IMR-90 (cell line): ENCODE results near the gene SERPINB3. TPM values are rescaled to one million over a fixed set of nuclear protein-coding genes. Genes with fewer than 3 reads are reported as not detected.

ENCODE experiments used
- polyA plus RNA-seq, 3 experiments: library from polyadenylated mRNA; depleted of rRNA; stranded (reverse); fragments of >200 nt; gene quantifications; 2 replicates each; pipeline ENCODE4 v1.2.3, GENCODE V29; 2012; ENCODE audit warnings: low replicate concordance in 1 of 3
- total RNA-seq: library from RNA; depleted of rRNA; stranded (reverse); fragments of >200 nt; gene quantifications from 2 replicates; pipeline ENCODE4 v1.2.3, GENCODE V29; 2012; rRNA removed

SERPINB3 gene
- total and polyA plus RNA-seq, 2 of the 4 experiments (the other 2 are of a cell fraction): not detected

Other genes with a start within 250 kb of the SERPINB3 start
- 31.5 and 41.1 TPM in 2 replicates for gene VPS4B, start 239.4 kb downstream of the SERPINB3 start, total RNA-seq
- gene VPS4B, start 239.4 kb downstream of the SERPINB3 start, polyA plus RNA-seq (2012; rRNA removed): 14.3 and 16.2 TPM in 2 replicates
- not detected in 2 replicates for gene SERPINB5, start 184.9 kb downstream of the SERPINB3 start, total RNA-seq
- not detected in 2 replicates for gene SERPINB5, start 184.9 kb downstream of the SERPINB3 start, polyA plus RNA-seq (2012; rRNA removed)
- gene SERPINB12, start 119.5 kb downstream of the SERPINB3 start, total RNA-seq: not detected in 2 replicates
- gene SERPINB12, start 119.5 kb downstream of the SERPINB3 start, polyA plus RNA-seq (2012; rRNA removed): not detected in 2 replicates
- gene SERPINB13, start 74.5 kb downstream of the SERPINB3 start, total RNA-seq: not detected in 2 replicates
- gene SERPINB13, start 74.5 kb downstream of the SERPINB3 start, polyA plus RNA-seq (2012; rRNA removed): not detected in 2 replicates
- not detected in 2 replicates for gene SERPINB4, start 17.6 kb downstream of the SERPINB3 start, total RNA-seq
- not detected in 2 replicates for gene SERPINB4, start 17.6 kb downstream of the SERPINB3 start, polyA plus RNA-seq (2012; rRNA removed)
- gene SERPINB11, start 41.1 kb upstream of the SERPINB3 start, total RNA-seq: 0.18 TPM in 1 of 2 replicates, not detected in the other
- gene SERPINB11, start 41.1 kb upstream of the SERPINB3 start, polyA plus RNA-seq (2012; rRNA removed): 0.12 TPM in 1 of 2 replicates, not detected in the other
- gene SERPINB7, start 113.5 kb upstream of the SERPINB3 start, total RNA-seq: 100 and 120 TPM in 2 replicates
- 76.5 and 79.9 TPM in 2 replicates for gene SERPINB7, start 113.5 kb upstream of the SERPINB3 start, polyA plus RNA-seq (2012; rRNA removed)
- gene SERPINB2, start 225.8 kb upstream of the SERPINB3 start, total RNA-seq: 34.4 and 43.0 TPM in 2 replicates
- gene SERPINB2, start 225.8 kb upstream of the SERPINB3 start, polyA plus RNA-seq (2012; rRNA removed): 32.1 and 46.4 TPM in 2 replicates
- not detected in 2 replicates for gene SERPINB10, start 246.1 kb upstream of the SERPINB3 start, total RNA-seq
- gene SERPINB10, start 246.1 kb upstream of the SERPINB3 start, polyA plus RNA-seq (2012; rRNA removed): not detected in 2 replicates